ENCODE results near the gene PIP5K1B.

PIP5K1B gene

DNA sequence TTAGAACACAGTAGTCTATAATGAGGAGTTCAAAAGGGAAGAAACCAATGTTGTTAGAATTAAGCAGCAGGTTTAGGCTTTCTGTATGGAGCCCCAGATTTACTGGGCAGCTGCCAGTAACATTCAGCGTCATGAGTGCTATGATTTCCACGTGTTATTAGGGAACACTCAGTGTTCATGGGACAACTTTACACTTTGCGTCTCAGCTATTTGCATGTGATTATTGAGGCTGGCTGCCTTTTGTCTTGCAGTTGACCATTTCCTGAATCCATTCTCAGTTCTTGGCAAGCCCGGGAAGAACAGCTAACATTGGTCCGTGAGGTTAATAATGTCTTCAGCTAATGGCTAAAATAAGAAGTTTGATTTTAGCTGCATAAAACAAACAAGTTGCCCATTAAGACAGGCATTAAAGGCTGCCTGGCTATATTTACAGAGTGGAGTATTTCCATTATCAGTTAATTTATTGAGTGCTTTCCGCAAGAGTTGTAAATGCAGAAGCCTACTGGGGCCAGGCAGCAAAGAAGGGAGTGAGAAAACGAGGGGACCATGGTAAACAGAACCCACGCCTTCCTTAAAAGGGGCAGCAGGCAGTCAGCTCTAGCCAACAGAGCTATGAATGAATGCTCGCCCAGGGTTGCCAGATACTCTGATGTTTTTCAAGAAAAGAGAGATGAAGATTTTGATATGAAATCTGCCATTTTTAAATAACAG is 120.9 kb downstream of the PIP5K1B start:
- Histone ChIP-seq H3K9me3 (ENCODE audit: control insufficient read depth in 1 of 2, low read length in 2 of 2) (no peaks in the 10 kb centered on the region), H3K27me3 (ENCODE audit: low read depth, low read length) (no peaks in the 10 kb centered on the region), H3K27ac (ENCODE audit: low read length) (no peak overlapping the region), H3K36me3 (ENCODE audit: control insufficient read depth in 1 of 2, insufficient read depth in 2 of 2, low read length in 2 of 2) (no peaks in the 10 kb centered on the region), H3K4me1 (ENCODE audit: control insufficient read depth in 1 of 2, insufficient read depth in 2 of 2, low read length in 2 of 2) (no peaks in the 10 kb centered on the region), H3K4me3 (ENCODE audit: low read depth in 1 of 2, low read length in 2 of 2) (no peak overlapping the region)

DNA sequence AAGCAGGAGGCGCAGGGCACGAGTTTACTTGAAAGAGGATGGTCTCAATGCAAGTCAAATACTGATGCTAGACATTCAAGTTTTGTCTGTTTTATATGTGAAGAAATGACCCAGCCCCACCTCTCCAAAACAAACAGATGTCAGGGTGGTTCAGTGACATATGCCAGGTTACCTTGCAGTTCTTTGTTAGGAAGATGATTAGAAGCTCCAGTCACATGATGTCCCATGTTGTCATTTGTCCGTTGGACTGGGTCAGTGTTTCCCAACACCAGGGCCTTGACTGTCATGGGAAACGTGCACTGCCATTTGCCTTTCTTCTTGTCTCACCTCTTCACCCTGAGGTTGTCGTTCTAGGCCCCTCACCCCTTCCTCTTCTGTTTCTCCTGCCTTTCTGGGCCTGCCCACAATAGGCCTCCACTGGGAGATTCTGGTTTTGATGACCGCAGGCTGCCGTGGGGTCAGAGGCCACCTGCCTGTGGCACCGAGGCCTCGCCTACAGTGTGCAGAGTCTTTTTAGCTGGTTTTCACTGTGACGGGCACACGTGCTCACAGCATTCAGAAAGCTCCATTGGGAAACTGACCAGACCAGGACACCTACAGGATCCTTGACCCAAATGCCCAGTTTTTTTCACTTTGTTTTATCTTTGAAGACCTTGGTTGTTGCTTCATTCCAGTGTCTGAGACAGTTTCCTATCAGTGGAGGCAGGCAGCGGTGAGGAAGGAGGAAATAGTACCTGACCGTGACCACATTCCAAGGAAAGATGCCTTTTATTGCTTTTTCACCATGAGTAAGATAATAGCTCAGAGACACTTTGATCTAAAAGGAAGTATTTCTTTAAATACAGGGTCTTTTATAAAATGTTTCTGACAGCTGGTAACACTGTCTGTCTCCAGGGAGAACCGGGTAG is 123.1 kb downstream of the PIP5K1B start:
- no peaks in the 10 kb centered on the region for H3K4me1 ChIP-seq (ENCODE audit: control insufficient read depth in 1 of 2, insufficient read depth in 2 of 2, low read length in 2 of 2)

DNA sequence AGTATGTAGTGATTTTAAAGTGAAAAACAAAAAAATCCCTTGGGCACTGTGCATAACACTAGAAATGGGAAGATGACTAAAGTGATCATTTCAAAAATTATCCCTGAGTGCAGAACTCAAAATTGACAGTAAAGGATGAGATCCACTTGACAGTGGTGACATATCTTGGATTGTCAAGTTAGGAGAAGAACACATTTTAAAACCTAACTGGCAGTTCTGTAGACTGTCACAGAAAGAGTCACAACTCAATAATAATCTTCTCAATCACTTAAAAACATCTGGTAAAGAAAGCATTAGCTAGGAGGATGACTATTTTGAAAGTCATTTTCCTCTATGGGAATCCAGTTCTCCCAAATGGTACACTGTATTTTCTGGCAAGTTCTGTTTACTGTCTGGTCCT is 127.1 kb downstream of the PIP5K1B start:
- Histone ChIP-seq H3K9me3 (ENCODE audit: control insufficient read depth in 1 of 2, low read length in 2 of 2) (no peaks in the 10 kb centered on the region), H3K36me3 (ENCODE audit: control insufficient read depth in 1 of 2, insufficient read depth in 2 of 2, low read length in 2 of 2) (no peaks in the 10 kb centered on the region), H3K4me3 (ENCODE audit: low read depth in 1 of 2, low read length in 2 of 2) (no peak overlapping the region), H3K27ac (ENCODE audit: low read length) (no peak overlapping the region), H3K27me3 (ENCODE audit: low read depth, low read length) (no peaks in the 10 kb centered on the region), H3K4me1 (ENCODE audit: control insufficient read depth in 1 of 2, insufficient read depth in 2 of 2, low read length in 2 of 2) (no peaks in the 10 kb centered on the region)

More for the DNA sequence above, 123.1 kb downstream of the PIP5K1B start:
- Histone ChIP-seq H3K4me3 (ENCODE audit: low read depth in 1 of 2, low read length in 2 of 2) (no peak overlapping the region), H3K27me3 (ENCODE audit: low read depth, low read length) (no peaks in the 10 kb centered on the region), H3K9me3 (ENCODE audit: control insufficient read depth in 1 of 2, low read length in 2 of 2) (no peaks in the 10 kb centered on the region), H3K27ac (ENCODE audit: low read length) (no peak overlapping the region), H3K36me3 (ENCODE audit: control insufficient read depth in 1 of 2, insufficient read depth in 2 of 2, low read length in 2 of 2) (no peaks in the 10 kb centered on the region)

DNA sequence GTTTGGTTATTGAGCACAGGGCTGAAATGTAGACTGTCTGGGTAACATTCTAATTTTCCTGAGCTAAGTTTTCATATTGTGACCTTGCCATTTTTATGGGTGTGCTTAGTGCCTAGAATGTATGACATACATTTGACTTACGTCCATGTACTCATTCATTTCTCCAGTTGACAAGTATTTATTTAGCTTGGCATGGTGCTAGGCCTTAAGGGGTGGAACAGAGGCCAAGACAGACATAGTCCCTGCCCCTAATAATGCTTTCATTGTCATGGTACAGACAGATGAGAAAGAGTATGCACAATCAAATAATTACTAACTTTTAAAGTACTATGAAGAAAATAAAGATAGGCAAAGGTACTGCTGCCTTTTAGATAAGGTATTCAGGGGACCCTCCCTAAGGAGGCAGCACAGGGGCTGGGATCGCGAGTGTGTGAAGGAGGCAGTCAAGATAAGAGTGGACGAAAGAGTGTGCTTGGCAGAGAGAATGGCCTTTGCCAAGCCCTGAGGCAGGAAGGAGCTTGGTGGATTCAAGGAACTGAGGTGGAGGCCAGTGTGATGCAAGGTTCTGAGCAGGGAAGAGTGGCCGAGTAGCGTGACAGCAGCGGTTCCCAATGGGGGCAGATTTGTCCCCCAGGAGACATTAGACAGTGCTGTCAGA is 128.0 kb downstream of the PIP5K1B start:
- Histone ChIP-seq H3K27ac (ENCODE audit: low read length) (no peak overlapping the region), H3K9me3 (ENCODE audit: control insufficient read depth in 1 of 2, low read length in 2 of 2) (no peaks in the 10 kb centered on the region), H3K27me3 (ENCODE audit: low read depth, low read length) (no peaks in the 10 kb centered on the region)

DNA sequence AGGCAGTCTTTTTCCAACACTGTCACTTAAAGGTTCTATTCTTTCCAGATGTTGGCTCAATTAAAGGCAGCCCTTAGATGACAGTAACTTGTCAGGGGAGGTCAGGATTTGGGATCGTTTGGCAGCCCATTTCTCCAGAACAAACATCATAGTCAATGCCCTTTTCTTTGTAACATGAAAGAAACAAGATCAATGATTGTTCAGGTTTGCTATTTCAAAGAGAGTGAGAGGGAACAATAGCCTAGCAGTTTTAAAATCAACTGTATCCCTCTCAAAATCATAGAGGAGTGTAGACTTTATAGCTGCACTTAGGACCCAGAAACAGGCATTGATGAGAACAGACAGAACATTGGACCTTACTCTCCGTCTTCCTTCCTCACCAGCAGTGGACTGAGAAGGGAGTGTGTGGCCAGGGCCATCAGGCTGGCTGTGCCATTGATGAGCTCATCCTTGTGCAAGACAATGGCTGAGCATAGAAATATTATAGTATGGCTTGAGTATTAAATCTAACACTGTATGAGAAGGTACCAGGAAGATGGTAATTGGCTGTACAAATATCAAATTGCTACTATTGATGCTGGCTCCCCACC is 130.0 kb downstream of the PIP5K1B start:
- H3K4me1 ChIP-seq (ENCODE audit: control insufficient read depth in 1 of 2, insufficient read depth in 2 of 2, low read length in 2 of 2) = no peaks in the 10 kb centered on the region
- no peak overlapping the region for H3K27ac ChIP-seq (ENCODE audit: low read length)
- H3K9me3 ChIP-seq (ENCODE audit: control insufficient read depth in 1 of 2, low read length in 2 of 2) = no peaks in the 10 kb centered on the region
- H3K4me3 ChIP-seq (ENCODE audit: low read depth in 1 of 2, low read length in 2 of 2) = no peak overlapping the region
- no peaks in the 10 kb centered on the region for H3K27me3 ChIP-seq (ENCODE audit: low read depth, low read length)
- H3K36me3 ChIP-seq (ENCODE audit: control insufficient read depth in 1 of 2, insufficient read depth in 2 of 2, low read length in 2 of 2) = no peaks in the 10 kb centered on the region

More for the DNA sequence above, 128.0 kb downstream of the PIP5K1B start:
- Histone ChIP-seq H3K36me3 (ENCODE audit: control insufficient read depth in 1 of 2, insufficient read depth in 2 of 2, low read length in 2 of 2) (no peaks in the 10 kb centered on the region), H3K4me3 (ENCODE audit: low read depth in 1 of 2, low read length in 2 of 2) (no peak overlapping the region), H3K4me1 (ENCODE audit: control insufficient read depth in 1 of 2, insufficient read depth in 2 of 2, low read length in 2 of 2) (no peaks in the 10 kb centered on the region)

DNA sequence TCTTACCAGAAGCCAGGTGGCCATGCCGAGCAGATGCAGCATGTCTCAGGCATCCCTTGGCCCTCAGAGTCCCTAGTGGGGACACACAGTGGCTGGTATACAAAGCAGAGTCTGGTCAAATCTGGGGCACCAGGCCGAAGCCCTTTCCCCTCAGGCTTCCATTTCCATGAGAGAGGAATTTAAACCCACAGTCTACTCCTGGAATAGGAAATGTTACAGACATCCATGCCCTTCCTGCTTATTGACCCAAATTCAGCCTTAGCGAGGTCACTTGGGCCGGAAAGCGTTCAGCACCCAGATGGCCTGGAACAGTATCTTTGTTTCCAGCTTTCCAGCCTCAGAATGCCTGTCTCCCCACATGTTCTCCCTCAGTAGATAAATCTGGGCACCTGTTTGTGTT is 131.7 kb downstream of the PIP5K1B start:
- no peak overlapping the region for H3K27ac ChIP-seq (ENCODE audit: low read length)
- H3K27me3 ChIP-seq (ENCODE audit: low read depth, low read length) = no peaks in the 10 kb centered on the region

DNA sequence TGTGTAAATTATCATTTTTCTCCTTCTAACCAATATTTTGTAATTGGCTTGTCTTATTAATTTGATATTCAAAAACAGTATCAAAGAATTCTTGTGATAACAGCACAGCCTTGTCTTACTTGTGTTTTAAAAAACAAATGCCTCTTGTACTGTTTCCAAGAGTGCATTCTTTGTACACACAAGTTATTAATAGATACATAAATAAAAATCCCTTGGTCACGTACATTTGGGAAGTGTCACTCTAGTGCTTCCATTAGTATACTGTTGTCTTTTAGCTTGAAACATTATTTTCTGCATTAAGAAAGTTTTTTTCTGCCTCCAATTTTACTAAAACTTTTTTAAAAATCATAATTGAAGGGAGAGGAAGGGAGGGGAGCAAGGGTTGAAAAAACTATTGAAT is 133.2 kb downstream of the PIP5K1B start:
- no peaks in the 10 kb centered on the region for H3K9me3 ChIP-seq (ENCODE audit: control insufficient read depth in 1 of 2, low read length in 2 of 2)
- no peaks in the 10 kb centered on the region for H3K27me3 ChIP-seq (ENCODE audit: low read depth, low read length)
- H3K27ac ChIP-seq (ENCODE audit: low read length) = no peak overlapping the region
- no peak overlapping the region for H3K4me3 ChIP-seq (ENCODE audit: low read depth in 1 of 2, low read length in 2 of 2)
- H3K36me3 ChIP-seq (ENCODE audit: control insufficient read depth in 1 of 2, insufficient read depth in 2 of 2, low read length in 2 of 2) = no peaks in the 10 kb centered on the region
- H3K4me1 ChIP-seq (ENCODE audit: control insufficient read depth in 1 of 2, insufficient read depth in 2 of 2, low read length in 2 of 2) = peaks cover 0 to 4% of the 10 kb centered on the region in 2 donors

More for the DNA sequence above, 131.7 kb downstream of the PIP5K1B start:
- Histone ChIP-seq H3K36me3 (ENCODE audit: control insufficient read depth in 1 of 2, insufficient read depth in 2 of 2, low read length in 2 of 2) (no peaks in the 10 kb centered on the region), H3K9me3 (ENCODE audit: control insufficient read depth in 1 of 2, low read length in 2 of 2) (no peaks in the 10 kb centered on the region), H3K4me3 (ENCODE audit: low read depth in 1 of 2, low read length in 2 of 2) (no peak overlapping the region), H3K4me1 (ENCODE audit: control insufficient read depth in 1 of 2, insufficient read depth in 2 of 2, low read length in 2 of 2) (peaks cover 0 to 1% of the 10 kb centered on the region in 2 donors)

DNA sequence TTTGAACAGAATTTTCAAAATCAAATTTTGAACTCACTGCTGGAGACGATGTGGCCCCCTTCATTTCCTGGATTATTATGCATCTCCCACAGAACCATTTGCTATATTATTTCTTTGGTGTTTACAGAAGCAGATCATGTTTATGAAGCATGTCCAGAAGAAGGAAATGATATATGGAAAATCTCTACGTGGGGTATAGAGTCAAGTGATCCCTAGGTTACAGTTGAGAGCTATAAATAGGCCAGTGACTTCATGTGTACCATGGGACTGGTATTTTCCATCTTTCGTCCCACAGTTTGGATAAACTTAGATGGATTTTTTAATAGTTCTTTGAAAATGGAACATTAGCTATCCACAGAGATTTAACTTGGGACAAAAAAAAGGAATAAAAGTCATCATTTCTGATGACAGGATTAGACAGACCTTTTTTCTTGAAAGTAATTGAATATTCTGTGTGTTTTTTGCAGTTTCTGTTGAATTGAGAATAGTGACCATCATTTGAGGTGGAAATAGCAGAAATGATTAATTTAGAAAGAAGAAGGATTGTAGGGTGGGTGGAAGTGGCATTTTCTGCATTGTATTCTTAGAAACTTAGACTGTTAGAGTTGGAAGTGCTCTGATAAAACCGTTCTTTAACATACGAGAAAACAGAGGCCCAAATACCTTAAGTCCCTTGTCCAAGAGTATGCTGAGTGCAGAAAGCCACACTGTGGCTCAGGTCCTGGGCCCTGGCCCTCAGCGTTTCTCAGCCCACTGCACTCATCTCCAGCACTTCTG is 136.4 kb downstream of the PIP5K1B start:
- no peaks in the 10 kb centered on the region for H3K9me3 ChIP-seq (ENCODE audit: control insufficient read depth in 1 of 2, low read length in 2 of 2)
- H3K27me3 ChIP-seq (ENCODE audit: low read depth, low read length) = no peaks in the 10 kb centered on the region
- no peak overlapping the region for H3K27ac ChIP-seq (ENCODE audit: low read length)
- H3K4me3 ChIP-seq (ENCODE audit: low read depth in 1 of 2, low read length in 2 of 2) = no peak overlapping the region
- H3K36me3 ChIP-seq (ENCODE audit: control insufficient read depth in 1 of 2, insufficient read depth in 2 of 2, low read length in 2 of 2) = no peaks in the 10 kb centered on the region
- H3K4me1 ChIP-seq (ENCODE audit: control insufficient read depth in 1 of 2, insufficient read depth in 2 of 2, low read length in 2 of 2) = peaks cover 0 to 4% of the 10 kb centered on the region in 2 donors

DNA sequence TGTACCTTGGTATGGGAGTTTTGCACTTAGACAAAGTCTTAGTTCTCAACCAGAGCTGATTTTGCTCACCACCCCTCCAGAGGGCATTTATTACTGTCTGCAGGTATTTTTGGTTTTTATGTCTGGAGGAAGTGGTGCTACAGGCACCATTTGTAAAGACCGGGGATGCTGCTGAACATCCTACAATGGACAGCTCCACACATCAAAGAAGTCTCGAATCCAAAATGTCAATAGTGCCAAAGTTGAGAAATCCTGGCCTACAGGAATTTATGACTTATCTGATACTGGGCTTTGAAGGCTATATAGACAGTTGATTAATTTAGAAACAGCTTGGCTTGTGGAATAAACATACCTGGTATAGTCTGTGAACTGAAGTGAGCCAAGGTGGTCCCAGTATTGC is 137.5 kb downstream of the PIP5K1B start:
- H3K4me1 ChIP-seq (ENCODE audit: control insufficient read depth in 1 of 2, insufficient read depth in 2 of 2, low read length in 2 of 2) = peaks cover 0 to 4% of the 10 kb centered on the region in 2 donors
- no peak overlapping the region for H3K27ac ChIP-seq (ENCODE audit: low read length)
- H3K9me3 ChIP-seq (ENCODE audit: control insufficient read depth in 1 of 2, low read length in 2 of 2) = no peaks in the 10 kb centered on the region
- H3K4me3 ChIP-seq (ENCODE audit: low read depth in 1 of 2, low read length in 2 of 2) = no peak overlapping the region
- no peaks in the 10 kb centered on the region for H3K36me3 ChIP-seq (ENCODE audit: control insufficient read depth in 1 of 2, insufficient read depth in 2 of 2, low read length in 2 of 2)
- no peaks in the 10 kb centered on the region for H3K27me3 ChIP-seq (ENCODE audit: low read depth, low read length)

DNA sequence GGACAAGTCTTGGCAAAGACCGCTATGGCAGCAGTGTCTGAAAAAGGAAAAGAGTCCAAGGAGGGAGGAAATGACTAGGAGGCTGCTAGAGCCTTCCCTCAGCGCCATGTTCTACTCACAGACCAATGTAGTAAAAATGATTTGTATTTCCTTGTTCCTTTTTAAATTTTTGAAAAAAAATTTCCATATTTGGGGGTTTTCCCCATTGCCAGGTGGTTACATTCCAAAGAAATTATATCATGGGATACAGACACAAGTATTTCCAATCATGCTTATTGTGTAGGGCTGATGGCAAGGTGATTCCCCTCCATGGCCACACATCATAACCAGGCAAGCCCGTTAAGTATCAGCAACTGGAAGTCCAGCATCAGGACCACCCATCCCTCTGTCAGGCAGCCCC is 138.2 kb downstream of the PIP5K1B start:
- no peak overlapping the region for H3K27ac ChIP-seq (ENCODE audit: low read length)
- H3K36me3 ChIP-seq (ENCODE audit: control insufficient read depth in 1 of 2, insufficient read depth in 2 of 2, low read length in 2 of 2) = no peaks in the 10 kb centered on the region
- no peaks in the 10 kb centered on the region for H3K27me3 ChIP-seq (ENCODE audit: low read depth, low read length)
- H3K4me1 ChIP-seq (ENCODE audit: control insufficient read depth in 1 of 2, insufficient read depth in 2 of 2, low read length in 2 of 2) = peaks cover 0 to 4% of the 10 kb centered on the region in 2 donors
- H3K9me3 ChIP-seq (ENCODE audit: control insufficient read depth in 1 of 2, low read length in 2 of 2) = no peaks in the 10 kb centered on the region
- no peak overlapping the region for H3K4me3 ChIP-seq (ENCODE audit: low read depth in 1 of 2, low read length in 2 of 2)
